Ascending aorta (tissue), 2 donors: ENCODE results near the gene ALOX12B. TPM values are rescaled to one million over a fixed set of nuclear protein-coding genes. Genes with fewer than 3 reads are reported as not detected.

Experiments
- DNase-seq, 2 donors: peaks; one replicate each; pipeline ENCODE4 v3.0.0-alpha.2; 2019; ENCODE audit warnings: low spot score in 2 of 2
- H3K27ac ChIP-seq, 2 donors: fragments of 200-600 bp; sonication (generic); one replicate each; pipeline ENCODE4 v1.5.1; 2016 to 2017; ENCODE audit warnings: mild to moderate bottlenecking in 1 of 2
- H3K27me3 ChIP-seq: fragments of 200-600 bp; sonication (generic); one replicate; pipeline ENCODE4 v1.5.1; 2017
- H3K36me3 ChIP-seq, 2 donors: fragments of 200-600 bp; sonication (generic); one replicate each; pipeline ENCODE4 v1.5.1; 2016
- H3K4me1 ChIP-seq, 2 donors: fragments of 200-600 bp; sonication (generic); one replicate each; pipeline ENCODE4 v1.5.1; 2016 to 2017; ENCODE audit warnings: mild to moderate bottlenecking in 1 of 2
- H3K4me3 ChIP-seq, 2 donors: fragments of 200-600 bp; sonication (generic); one replicate each; pipeline ENCODE4 v1.5.1; 2016 to 2017; ENCODE audit warnings: mild to moderate bottlenecking in 1 of 2
- H3K9me3 ChIP-seq, 2 donors: fragments of 200-600 bp; sonication (generic); one replicate each; pipeline ENCODE4 v1.5.1; 2016
- CTCF ChIP-seq, 3 experiments: fragments of 200-600 bp in 2 of 3; fragments of 450-650 bp in 1 of 3; sonication (generic) in 2 of 3; IDR thresholded peaks; one replicate each; pipeline ENCODE4 v1.5.1; 2016 to 2019; ENCODE audit warnings: antibody characterized with exemption in 3 of 3, mild to moderate bottlenecking in 1 of 3, moderate library complexity in 1 of 3
- intact Hi-C: fragments of 100-400 bp; cut with DNase I; formaldehyde crosslinking; loops from one replicate; pipeline ENCODE4 v1.15.1; 2023
- total RNA-seq: library from RNA; depleted of rRNA; stranded (reverse); fragments of >200 nt; gene quantifications from one replicate; pipeline ENCODE4 v1.1.0, GENCODE V29; 2016

The ALOX12B gene
- total RNA-seq, result not detected

GRCh38 chr17:8087075-8087951 is at the start of gene ALOX12B:
TSS of gene ALOX12B (minus strand) at chr17:8087716. CDS start at chr17:8087442, 274 bp downstream.
- H3K36me3 ChIP-seq, result no peaks in the 10 kb centered on the region
- no peaks in the 10 kb centered on the region for H3K27me3 ChIP-seq
- intact Hi-C loops, result no loop called here
- no peak for TF ChIP-seq CTCF (IDR thresholded peaks at IDR 0.05)
- H3K27ac ChIP-seq, result no peak within 1 kb of the TSS
- H3K4me3 ChIP-seq, result no peak within 1 kb of the TSS
- no peaks in the 10 kb centered on the region for H3K9me3 ChIP-seq
- H3K4me1 ChIP-seq, result no peaks in the 10 kb centered on the region
- no peak for DNase-seq

GRCh38 chr17:8133941-8134340 is 46.4 kb upstream of the ALOX12B start:
- no peak for TF ChIP-seq CTCF (IDR thresholded peaks at IDR 0.05)
- Histone ChIP-seq H3K9me3 (no peaks in the 10 kb centered on the region), H3K27me3 (no peaks in the 10 kb centered on the region), H3K27ac (no peak overlapping the region), H3K36me3 (no peaks in the 10 kb centered on the region), H3K4me3 (no peak overlapping the region), H3K4me1 (peaks cover 0 to 6% of the 10 kb centered on the region in 2 donors)
- intact Hi-C loops, result no loop called here
- no peak for DNase-seq

GRCh38 chr17:8133399-8133798 is 45.9 kb upstream of the ALOX12B start:
- H3K27ac ChIP-seq, result no peak overlapping the region
- DNase-seq, result no peak
- H3K9me3 ChIP-seq, result no peaks in the 10 kb centered on the region
- H3K27me3 ChIP-seq, result no peaks in the 10 kb centered on the region
- no peak for TF ChIP-seq CTCF (IDR thresholded peaks at IDR 0.05)
- H3K36me3 ChIP-seq, result no peaks in the 10 kb centered on the region
- intact Hi-C loops, result no loop called here
- peaks cover 0 to 6% of the 10 kb centered on the region in 2 donors for H3K4me1 ChIP-seq
- H3K4me3 ChIP-seq, result no peak overlapping the region

- no peak overlapping the region for H3K27ac ChIP-seq
- no peak for TF ChIP-seq CTCF (IDR thresholded peaks at IDR 0.05)
- no peak overlapping the region for H3K4me3 ChIP-seq
- no peaks in the 10 kb centered on the region for H3K27me3 ChIP-seq
- intact Hi-C loops, result no loop called here
- no peak for DNase-seq
- no peaks in the 10 kb centered on the region for H3K4me1 ChIP-seq
- no peaks in the 10 kb centered on the region for H3K9me3 ChIP-seq
- H3K36me3 ChIP-seq, result no peaks in the 10 kb centered on the region
Measured at GRCh38 chr17:8131844-8132441, 44.4 kb upstream of the ALOX12B start.

- intact Hi-C loops, result no loop called here
- no peak for DNase-seq
- no peak overlapping the region for H3K4me3 ChIP-seq
- no peak for TF ChIP-seq CTCF (IDR thresholded peaks at IDR 0.05)
- no peaks in the 10 kb centered on the region for H3K36me3 ChIP-seq
- peaks cover 14 to 24% of the 10 kb centered on the region in 2 donors for H3K4me1 ChIP-seq
- H3K27me3 ChIP-seq, result no peaks in the 10 kb centered on the region
- no peak overlapping the region for H3K27ac ChIP-seq
- H3K9me3 ChIP-seq, result no peaks in the 10 kb centered on the region
Measured at GRCh38 chr17:8128125-8128784, 40.7 kb upstream of the ALOX12B start.
